ENCODE results near the gene TMEM129.

The TMEM129 gene

DNA sequence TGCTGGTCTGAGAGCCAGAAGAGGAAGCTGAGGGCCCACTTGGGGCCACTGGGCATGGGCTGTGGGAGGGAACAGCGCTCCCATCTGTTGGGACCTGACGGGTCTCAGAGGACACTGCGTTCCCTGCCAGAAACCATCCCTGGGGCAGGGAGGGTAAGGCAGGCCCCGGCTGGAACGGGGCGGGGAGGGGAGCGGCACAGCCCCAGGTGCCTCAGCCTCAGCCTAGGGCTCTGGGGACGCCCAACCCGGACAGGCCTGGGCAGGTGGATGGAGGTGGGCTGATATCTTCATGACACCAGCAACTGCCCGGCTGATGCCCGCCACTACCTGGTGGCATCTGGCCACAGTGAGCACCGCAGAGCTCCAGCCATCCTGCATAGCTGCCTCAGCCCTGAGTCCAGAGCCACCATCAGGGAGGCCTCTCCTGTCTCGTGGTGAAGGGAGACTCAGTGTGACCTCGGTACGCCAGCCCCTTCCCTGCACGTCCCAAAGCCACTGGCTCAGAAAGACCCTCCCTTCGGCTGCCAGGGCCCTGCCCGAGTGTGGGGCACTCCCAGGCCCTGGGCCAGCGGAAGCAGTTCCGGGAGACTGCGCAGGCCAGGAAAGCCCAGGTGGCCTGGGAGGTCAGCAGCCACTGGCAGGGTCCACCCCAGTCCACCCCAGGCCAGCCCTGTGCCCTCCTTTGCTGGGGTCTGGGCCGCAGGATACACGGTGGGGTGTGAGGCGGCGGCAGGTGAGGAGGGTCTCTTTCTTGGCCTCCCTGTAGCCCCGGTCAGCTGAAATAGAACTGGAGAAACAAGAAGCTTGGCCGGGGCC, 37.4 kb upstream of the TMEM129 start:
- DNase-seq (ENCODE audit: low read depth, low spot score): no peak

DNA sequence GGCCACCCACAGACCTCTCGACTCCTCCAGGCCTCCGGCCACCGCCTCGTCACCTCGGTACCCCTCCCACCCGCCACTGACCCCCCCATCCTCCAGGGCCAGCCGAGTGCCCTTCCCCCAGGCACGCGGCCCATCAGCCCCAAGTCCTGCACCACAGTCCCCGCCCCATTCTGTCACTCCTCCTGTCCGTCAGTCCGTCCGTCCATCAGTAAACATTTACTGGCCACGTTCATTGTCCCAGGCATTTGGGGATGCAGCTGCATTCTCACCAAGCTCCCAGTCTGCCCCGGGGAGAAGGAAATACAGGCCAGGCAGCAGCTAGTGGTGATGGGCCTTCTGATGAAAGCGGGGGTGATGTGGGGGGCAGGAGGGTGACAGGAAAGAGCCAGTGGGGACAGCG, 36.7 kb upstream of the TMEM129 start:
- no peak for DNase-seq (ENCODE audit: low read depth, low spot score)

DNA sequence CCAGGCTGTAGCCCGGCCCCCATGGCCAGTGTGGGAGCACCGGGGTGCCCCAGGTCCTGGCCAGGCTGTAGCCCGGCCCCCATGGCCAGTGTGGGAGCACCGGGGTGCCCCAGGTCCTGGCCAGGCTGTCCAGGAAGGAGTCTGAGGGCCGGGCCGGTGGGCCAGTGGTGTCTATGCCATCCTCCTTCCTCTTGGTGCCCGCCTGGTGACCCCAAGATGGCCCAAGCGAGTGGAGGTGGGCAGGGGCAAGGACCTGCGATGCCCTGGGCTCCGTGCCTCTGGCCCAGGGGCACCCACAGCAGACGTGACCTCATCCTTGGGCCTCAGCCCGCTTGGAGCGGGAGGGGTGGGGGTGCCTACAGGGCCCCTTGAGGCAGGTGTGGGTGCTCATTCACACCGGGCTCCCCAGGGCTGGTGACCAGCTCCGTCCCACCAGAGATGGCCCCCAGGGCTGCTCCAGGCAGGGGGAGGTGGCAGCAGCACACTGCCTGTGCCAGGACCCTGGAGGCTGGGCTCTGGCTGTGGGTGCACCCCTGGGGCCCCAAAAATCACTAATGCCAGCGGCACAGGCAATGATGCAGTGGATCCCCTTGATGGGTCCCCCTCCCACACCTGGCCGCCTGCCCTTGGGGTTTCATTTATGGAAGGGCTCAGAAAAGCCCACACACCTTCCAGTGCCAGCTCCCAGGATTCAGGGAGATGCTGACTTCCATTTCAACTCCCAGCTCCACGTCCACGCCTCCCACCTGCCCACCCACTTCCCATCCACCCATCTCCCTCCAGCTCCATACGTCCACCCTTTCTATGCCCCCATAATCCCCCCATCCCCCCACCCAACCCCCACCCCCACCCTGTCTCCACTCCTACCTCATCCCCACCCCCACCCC, 36.0 kb upstream of the TMEM129 start:
- no peak for DNase-seq (ENCODE audit: low read depth, low spot score)

DNA sequence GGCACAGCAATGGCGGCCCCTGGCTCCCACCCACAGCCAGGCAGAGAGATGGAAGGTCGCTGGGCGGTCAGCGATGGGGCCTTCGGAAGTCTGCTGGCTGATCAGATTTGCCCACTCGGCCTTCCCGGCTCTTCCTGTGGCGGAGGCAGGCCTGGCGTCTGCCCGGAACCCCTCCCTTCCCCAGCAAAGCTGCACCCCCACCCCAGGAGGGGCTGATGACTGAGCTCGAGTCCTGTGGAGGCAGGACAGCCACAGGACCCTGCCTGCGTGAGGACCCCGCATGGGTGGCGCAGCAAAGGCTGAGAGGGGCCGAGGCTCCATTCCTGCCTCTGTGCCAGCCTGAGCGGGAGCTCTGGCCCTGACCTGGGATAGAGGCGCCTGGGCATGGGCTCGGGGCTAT, 35.0 kb upstream of the TMEM129 start:
- DNase-seq (ENCODE audit: low read depth, low spot score): no peak

DNA sequence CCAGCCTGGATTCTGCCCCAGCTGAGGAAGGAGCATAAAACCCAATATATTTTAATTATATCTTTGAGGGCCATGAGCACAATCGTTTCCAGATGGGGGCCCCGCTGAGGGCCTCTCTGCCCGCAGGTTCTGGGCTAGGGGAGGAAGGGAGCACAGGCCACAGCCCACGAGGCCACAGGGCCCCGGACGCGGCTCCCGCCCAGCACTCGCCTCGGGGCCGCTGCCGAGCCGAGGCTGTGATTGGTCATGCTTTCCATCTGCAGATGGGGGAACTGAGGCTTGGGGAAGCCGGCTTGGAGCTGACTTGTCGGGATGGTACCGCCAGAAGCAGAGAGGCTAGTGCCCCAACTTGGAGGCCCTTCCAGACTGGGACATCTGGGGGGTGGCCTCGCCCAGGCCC, 34.2 kb upstream of the TMEM129 start:
- DNase-seq (ENCODE audit: low read depth, low spot score): no peak

DNA sequence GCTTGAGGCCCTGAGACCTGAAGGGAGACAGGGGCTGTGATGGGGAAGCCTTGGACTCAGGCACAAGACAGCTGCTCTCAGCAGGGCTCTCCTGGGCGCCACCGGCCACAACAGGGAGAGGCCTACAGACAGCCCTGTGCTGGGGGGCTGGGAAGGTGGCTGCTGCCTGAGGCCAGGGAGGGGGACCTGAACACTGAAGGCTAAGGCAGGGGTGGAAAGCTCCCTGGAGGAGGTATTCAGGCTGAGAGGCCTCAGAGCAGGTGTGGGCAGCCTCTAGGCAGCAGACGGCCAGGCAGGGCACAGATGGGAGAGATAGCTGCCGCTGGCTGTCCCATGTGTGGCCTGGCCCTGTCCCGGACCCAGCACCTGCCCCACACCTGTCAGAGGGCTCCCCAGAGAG, 33.2 kb upstream of the TMEM129 start:
- DNase-seq (ENCODE audit: low read depth, low spot score): no peak

DNA sequence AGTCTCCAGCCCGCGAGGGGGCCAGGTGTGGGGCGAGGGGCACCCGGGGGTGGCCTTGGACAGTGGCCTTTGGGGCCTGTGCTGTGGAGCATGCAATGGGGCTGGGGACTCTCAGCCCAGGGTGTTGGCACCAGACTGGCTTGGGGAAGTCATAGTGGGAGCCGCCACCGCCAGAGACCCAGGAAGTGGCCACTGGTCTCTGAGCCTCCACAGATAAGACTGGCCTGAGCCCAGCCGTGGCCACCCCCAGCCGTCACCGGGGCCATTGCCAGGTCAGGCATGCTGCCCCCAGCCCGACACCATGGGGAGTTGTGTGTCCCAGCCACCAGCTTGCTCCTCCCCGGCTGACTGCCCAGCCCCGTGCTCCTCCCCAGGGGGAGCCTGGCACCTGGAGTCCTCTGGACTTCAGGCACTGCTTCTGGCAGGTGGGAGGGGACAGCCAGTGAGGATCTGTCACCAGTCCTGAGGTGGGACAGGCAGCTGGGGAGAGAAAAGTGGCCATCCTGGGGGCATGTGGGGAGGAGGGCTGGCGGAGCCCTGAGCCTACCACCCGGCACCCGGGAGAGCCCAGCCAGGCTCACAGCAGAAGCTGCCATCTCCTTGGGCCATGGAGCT, 32.7 kb upstream of the TMEM129 start:
- no peak for DNase-seq (ENCODE audit: low read depth, low spot score)

DNA sequence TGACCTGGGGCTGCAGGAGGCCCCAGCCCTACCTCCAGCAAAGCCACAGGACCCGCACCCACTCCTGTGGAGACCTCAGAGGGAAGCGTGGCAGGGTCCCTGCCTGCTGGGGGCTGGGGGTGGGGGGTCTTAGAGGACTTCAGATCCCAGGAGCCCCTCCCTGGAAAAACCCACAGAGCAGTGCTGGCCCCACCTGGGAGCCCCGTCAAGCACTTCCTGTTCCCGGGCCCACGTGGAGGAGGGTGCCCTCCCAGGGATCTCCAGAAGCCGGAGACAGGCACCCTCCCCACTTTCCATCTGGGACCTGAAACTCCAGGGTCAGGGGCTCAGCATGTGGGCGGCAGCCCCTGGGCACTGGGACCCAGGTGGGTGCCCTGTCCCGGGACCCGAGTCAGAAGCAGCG, 32.2 kb upstream of the TMEM129 start:
- DNase-seq (ENCODE audit: low read depth, low spot score): no peak

DNA sequence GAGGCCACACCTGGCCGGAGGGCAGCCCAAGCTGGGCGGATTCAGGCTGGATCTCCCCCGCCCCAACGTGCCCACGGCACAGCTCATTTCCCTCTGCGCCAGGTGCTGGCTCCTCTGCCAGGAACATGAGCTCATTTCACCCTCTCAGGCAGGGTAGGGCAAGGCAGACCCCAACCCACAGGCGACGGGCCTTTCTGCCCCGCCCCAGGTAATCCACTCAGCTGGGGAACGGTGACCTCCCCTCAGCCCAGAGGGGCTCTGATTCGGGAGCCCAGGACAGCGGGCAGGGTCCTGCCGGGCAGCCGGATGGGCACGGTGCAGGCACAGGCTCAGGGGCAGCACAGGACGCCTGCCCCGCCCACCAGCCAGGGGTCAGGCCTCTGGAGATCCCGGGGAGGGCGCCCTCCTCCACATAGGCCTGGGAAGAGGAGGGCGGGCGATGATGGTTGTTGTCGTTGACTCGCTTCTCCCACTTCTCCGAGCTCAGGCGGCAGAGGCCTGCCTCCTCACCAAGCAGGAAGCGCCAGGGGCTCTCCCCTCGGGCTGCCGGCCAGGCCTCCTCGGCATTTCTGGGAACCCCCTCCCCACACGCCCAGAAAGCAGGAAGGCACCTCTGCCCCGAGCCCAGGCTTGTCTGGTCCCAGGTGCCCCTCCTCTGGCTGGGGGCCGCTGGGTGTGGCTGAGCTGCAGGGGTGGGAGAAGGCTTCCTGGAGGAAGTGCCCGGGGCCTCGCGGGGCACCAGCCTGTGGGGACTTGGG, 31.3 kb upstream of the TMEM129 start:
- no peak for DNase-seq (ENCODE audit: low read depth, low spot score)

DNA sequence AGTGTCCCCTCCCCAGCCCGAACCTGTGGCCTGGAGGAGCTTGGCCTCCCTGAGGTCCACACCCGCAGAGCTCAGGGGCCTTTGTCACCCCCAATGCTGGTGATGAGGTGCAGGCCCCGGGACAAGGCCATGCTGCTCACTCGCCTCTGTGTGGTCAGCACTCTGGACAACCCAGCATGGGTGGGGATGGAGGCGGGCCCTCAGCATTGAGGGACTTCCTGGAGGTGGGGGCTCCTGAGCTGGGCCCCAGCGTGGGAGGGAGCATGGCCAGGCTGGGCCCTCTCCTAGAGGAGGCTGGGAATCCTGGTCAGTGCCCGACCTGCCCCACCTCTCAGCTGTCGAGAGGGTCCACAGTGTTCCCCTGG, 30.8 kb upstream of the TMEM129 start:
- no peak for DNase-seq (ENCODE audit: low read depth, low spot score)

DNA sequence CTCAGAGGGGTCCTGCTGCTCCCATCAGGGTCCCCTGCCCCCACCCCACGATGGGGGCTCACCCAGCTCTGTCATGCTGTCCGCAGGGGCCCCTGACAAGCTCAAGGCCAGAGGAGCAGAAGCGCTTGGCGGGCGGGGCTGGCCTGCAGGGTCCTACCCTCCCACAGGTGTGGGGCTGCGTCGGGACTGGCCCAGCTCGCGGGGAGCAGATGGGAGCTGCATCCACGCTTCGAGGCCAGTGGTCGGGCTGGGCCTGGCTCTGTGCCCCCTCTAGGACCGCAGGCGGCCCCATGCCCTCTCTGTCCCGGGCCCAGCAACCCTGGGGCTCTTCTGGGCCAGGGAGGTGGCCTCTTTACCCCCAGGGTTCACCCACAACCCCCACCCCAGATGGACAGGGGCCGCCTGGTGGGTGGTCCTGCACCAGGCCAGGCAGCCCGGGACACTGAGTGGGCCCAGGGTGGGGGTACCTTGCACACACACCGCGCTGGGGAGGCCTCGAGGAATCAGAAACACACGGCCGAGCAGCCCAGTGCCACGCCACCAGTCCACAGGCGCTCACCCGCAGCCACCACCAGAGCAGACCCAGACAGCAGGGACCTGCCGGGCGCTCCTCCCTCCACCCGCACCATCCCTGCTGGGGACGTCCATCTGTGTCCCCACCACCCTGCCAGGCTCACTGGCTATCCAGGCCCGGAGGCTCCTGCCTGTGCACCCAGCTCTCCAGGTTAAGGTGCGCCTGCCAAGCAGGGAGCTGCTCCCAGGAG, 30.2 kb upstream of the TMEM129 start:
- no peak for DNase-seq (ENCODE audit: low read depth, low spot score)

DNA sequence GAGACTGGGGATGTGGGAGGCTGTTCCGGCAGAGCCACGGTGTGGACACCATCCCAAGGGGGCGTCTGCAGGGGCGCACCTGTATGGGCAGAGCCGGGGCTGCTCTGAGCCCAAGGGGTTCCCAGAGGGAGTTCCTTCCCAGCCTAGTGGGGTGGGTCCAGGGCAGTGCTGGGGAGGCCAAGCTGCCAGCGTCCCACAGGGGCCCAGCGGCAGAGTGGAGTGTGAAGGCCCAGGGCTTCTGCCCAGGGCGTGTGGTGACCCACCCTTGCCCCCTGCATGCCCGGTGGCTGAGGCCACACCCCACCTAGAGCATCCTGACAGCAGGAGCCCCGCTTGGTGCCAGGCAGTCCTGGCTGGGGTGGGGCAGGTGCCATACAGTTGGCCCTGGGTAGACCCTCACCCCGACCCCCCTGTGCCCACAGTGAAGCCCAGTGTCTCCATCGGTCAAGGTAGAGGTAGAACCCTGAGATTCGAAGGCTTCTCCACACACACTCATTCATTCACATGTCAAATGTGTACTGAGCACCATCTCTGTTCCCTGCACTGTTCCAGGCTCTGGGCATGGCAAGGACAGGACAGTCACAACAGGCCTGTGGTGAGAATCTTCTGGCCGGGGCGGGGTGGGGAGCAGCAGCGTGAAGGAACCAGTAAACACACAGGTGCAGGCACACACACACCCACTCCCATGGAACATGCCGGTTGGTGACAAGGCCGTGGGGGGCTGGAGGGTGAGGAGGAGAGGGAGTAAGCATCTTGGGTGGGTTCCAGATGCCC, 29.4 kb upstream of the TMEM129 start:
- no peak for DNase-seq (ENCODE audit: low read depth, low spot score)

DNA sequence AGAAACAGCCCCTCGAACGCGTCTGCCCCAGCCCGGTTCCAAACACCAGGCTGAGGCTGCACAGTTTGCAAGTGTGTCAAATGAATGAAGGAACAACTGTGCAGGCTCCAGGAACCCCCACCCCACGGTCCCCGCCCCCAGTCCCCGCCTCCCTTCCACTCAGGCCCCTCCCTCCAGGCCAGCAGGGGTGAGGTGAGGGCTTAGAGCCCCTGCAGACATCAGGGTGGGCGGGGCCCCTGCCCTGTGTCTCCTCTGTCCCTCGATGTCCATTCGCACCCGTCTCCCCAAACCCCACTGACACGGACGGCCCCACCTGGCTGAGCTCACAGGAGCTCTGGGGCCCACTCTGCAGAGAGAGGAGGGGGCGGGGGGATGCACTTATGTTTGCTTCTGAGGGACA, 28.7 kb upstream of the TMEM129 start:
- DNase-seq (ENCODE audit: low read depth, low spot score): no peak

DNA sequence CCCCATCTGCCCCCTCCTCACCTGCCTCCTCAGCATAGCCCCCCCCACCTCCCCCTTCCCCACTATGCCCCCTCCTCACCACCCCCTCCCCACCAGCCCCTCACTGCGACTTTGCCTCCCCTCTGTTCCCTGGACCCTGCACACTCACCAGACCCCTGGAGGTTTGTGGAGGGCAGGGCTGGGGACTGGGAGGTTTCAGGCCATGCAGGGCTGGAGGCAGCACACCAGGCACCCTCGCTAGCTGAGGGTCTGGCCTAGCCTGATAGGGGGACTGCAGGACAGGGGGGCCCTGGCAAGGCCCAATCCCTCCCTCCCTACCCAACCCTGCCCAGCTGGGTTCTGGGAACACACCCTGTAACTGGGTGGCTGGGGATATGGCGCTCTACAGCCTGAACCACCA, 28.2 kb upstream of the TMEM129 start:
- DNase-seq (ENCODE audit: low read depth, low spot score): no peak

DNA sequence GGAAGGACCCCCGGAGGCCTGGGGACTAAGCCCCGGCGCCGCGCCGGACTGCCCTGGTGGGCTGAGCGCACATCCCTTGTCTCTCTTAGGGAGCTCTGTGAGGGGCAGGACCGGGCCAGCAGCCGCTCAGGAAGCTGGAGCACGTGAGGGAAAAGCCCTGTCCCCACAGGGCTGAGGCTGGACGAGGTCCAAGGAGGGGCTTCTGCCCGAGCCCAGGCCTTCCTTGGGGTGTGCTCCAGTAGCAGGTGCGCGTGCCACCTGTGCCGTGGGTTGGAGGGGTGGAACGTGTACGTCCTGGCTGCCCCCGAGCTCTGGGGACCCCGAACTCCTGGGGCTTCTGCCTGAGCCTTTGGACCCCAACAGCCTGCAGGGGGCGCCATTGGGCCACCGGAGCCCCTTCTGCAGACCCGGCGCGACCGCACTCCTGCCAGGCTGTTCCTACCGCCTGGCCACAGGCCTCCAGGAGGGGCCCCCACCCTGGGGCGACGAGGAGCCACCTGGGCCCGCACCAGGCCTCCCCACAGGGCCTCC, 27.4 kb upstream of the TMEM129 start:
- peak; percentile 58 for DNase-seq (ENCODE audit: low read depth, low spot score)

DNA sequence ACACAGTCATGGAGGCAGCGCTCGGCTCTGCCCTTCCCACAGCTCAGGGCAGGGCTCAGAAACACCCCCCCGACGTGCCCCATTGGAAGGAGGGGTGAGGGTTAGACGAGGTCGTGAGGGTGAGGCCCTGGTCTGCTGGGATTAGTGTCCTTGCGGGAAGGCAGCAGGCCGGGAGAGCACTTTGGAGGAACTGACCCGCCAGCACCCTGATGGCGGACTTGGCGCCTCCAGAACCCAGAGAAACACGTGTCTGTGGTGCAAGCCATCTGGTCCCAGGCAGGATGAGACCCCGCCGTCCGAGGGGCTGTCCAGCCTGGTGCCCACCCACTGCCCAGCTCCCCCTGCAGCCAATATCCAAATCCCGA, 26.5 kb upstream of the TMEM129 start:
- no peak for DNase-seq (ENCODE audit: low read depth, low spot score)

DNA sequence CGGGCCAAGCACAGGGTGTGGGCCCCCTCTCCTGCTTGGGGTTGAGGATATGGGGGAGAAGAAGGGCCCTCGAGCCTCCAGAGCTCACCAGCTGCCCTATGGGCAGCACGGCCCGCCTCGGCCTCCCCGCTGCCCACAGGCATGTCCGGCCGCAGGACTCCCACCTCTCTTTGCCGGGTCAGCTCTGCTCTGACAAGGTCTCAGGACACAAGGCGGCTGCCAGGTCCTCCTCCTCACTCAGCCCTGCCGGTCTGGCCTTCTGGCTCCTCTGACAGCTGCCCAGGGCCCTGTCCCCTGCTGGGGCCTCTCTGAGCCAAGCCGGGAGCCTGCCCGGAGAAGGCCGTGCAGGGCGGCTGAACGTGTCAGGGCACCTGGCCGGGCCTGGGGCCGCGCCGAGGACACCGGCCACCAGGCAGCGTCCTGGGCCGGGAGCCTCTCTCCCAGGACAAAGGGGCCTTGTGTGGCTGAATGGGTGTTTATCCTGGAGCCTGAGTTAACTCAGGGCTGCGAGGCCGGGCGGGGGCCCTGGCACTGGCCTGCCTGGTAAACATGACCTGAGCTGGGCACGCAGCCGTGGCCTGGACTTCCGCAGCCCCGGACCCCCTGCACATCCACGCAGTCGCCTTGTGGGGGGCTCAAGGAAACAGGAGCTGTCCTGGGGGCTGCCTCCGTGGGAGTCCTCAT, 25.9 kb upstream of the TMEM129 start:
- no peak for DNase-seq (ENCODE audit: low read depth, low spot score)

DNA sequence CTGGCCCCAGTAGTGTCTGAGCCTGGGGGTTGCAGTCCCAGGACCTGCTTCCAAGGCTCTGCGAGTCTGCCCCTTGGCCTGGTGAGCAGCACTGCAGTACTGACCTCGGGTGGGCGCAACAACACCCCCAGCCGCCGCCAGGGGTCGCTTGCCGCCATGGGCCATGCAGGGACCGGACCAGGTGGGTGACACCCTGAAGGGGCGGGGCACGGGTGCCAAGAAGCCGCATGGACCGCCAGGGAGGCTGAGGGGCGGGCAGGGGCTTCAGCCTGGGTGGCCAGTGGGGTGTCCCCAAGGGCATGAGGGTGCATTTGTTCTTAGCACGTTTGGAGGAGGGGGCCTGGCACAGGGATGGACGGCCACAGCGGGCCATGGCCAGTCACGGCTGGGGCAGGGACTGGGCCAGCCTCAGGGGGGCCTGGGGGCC, 25.2 kb upstream of the TMEM129 start:
- DNase-seq (ENCODE audit: low read depth, low spot score): peak; percentile 48

DNA sequence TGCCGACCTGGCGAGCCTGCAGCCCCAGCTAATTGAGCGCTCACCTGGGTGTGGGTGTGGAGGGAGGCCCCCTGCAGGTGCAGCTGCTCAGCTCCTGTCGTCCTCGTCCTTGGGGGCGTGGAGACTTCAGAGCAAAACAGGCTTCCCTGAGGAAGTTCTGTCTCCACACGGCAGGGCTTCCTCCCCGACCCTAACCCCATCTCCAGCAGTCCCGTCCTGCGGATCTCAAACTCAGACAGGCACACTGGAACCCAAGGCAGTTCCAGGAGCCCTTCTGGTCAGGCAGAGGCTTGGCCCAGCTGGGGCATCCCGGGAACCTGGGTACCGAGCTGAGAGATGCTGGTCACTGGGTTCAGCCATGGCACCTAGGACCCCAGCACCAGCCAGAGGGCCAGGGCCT, 24.6 kb upstream of the TMEM129 start:
- DNase-seq (ENCODE audit: low read depth, low spot score): no peak

DNA sequence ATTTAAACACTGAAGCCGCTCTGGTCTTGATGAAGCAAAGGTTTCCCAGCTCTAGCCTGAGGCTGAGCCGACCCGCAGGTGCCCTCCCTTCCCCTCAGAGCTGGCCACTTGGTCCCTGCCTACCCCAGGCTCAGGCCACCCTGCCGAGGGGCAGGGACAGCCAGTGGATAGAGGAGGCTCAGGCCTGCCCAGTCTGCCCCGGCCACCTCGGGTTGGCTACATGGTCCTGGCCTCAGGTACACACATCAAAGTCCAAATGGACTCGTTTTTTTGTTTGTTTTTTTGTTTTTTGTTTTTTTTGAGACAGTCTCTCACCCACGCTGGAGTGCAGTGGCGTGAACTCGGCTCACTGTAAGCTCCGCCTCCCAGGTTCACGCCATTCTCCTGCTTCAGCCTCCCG, 24.0 kb upstream of the TMEM129 start:
- no peak for DNase-seq (ENCODE audit: low read depth, low spot score)

All from activated CD4-positive, CD25-positive, alpha-beta regulatory T cell treated with anti-CD3 and anti-CD28 coated beads, Interleukin-2, amount 50 U/mL, for 16 hours (primary cell).